Measurements from ENCODE around the gene PIH1D2. TPM values are rescaled to one million over a fixed set of nuclear protein-coding genes. Genes with fewer than 3 reads are reported as not detected.
A peak's percentile ranks its signal among the peaks of the same experiment; 100 is the strongest.
"Not testable (repeated sequence)": the region's sequence is repeated elsewhere in the genome, so short reads cannot be mapped to it uniquely, and the experiment has no call there.

PIH1D2 gene
- total RNA-seq, 2 donors from 2014 or later: 0.48 TPM; not detected in 1

DNA sequence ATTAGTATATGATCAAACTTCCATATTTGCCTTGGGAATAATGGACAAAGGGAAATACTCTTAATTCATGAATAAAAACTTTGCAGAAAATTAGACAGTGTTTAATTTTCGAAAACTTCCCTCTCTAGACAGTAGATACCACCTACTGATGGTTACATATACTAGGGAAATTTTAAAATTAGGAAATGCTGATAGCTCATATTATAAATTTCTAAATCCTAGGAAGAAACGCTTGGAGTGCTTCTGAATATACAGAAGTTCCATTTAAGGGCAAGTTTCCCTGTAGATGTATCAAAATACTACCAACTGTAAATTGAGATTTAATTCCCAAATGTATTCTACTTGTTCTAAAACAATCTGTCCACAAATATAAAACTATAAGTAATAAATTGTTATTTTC, 21.5 kb upstream of the PIH1D2 start:
- not testable (repeated sequence) for H3K4me1 Mint-ChIP-seq (ENCODE audit: low read depth in 2 of 2); H3K4me3 Mint-ChIP-seq; H3K27me3 Mint-ChIP-seq; H3K9me3 Mint-ChIP-seq; ATAC-seq; H3K27ac Mint-ChIP-seq; DNase-seq (ENCODE audit: low spot score)
- H3K36me3 Mint-ChIP-seq: peaks cover 22% of the 10 kb centered on the region

DNA sequence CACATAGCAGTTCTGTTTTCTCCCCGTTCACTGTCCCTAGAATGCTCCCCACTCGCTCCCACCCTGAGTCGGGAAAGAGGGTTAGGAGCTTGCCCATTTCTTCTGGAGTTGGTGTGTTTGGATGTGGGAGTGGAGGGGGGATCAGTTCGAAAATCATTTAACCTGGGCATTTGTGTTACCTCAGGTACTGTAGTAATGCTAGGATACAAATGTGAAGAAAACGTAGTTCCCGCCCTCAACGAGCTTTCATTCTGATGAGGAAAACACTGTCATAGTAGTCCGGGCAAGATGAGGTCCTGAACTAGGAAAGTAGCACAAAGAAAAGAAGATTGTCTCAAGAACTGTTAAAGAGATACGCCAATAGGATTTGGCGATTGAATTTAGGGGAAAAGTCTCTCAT, 13.4 kb upstream of the PIH1D2 start:
- Mint-ChIP-seq H3K9me3 (no peaks in the 10 kb centered on the region), H3K36me3 (peaks cover 64% of the 10 kb centered on the region), H3K27me3 (no peaks in the 10 kb centered on the region), H3K27ac (peak overlapping the region; percentile 94 to 96), H3K4me1 (ENCODE audit: low read depth in 2 of 2) (peaks cover 53 to 64% of the 10 kb centered on the region in 2 donors), H3K4me3 (peak overlapping the region; percentile 100)
- DNase-seq (ENCODE audit: low spot score): no peak
- ATAC-seq: no peak

DNA sequence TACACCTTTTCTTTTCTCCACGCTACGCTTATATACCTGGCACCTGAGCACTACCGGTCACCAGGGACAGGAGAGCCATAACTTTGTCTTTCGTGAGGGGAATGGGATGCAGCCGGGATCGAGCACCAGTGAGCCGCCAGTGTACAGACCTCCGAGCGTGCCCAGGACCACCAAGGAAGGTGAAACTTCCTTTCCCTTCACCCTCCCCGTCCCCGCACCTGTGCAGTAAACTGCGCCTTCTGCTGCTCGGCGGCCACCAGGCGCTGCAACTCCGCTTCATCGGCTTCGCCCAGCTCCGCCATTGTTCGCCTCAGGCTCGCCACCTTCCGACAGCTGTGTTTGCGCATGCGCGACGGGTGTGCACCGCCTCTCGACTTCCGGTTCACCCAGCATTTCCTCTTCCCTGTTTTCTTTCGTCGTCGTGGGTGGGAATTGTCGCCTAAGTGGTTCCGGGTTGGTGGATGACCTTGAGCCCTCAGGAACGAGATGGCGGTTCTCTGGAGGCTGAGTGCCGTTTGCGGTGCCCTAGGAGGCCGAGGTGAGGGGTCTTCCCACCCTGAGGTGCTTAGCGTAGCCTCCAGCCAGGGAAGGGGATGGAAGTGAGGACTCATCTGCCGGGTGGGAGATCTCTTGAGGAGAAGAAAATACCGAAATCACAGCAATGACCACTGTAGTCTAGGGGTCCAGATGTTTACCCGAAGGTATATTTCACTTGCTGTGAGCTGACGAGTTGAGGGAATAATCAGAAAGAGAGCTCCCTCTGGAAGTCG, 12.8 kb upstream of the PIH1D2 start, which contains the start of the genes SDHD and TIMM8B:
Gene SDHD (plus strand): TSS at position 452 of the 770 bp plus-strand sequence. CDS start 35 bp downstream, at position 487.
Gene TIMM8B (minus strand): TSS at position 335 of the 770 bp plus-strand sequence. CDS start 33 bp downstream, at position 302.
- Mint-ChIP-seq H3K4me3 (peak within 1 kb of the TSS; percentile 100), H3K27ac (peak within 1 kb of the TSS; percentile 94 to 96), H3K9me3 (no peaks in the 10 kb centered on the region), H3K4me1 (ENCODE audit: low read depth in 2 of 2) (peaks cover 53 to 64% of the 10 kb centered on the region in 2 donors), H3K36me3 (peaks cover 63% of the 10 kb centered on the region), H3K27me3 (no peaks in the 10 kb centered on the region)
- peak; percentile 93 to 97 for ATAC-seq
- peak; percentile 96 for DNase-seq (ENCODE audit: low spot score)

DNA sequence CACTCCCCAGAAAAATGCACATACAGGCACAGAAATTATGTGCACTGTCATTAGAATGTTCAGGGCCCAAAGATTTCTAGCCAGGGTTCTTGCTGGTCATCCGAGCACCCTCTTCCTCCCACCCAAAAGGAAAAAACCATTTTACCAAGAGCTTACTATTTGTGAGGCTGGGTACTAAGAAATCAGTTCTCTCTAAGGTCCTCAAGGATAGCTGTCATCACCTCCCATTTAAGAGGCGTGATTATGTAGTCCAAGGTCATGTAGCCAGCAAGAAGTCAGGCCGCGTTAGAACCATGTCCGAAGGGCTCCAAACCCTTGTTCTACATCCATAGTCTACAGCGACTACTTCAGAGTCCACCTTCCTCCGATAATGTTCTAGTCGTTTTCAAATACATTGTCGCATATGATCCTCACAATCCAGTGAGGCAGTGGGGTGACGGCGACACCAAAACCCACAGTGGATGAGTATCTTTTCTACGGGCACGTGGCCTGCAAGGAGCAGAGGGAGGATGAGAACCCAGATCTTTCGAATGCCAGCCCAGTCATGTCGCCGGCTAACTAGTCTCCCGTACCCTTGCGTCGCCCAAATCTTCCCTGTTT, 12.1 kb upstream of the PIH1D2 start:
- Mint-ChIP-seq H3K27me3 (no peaks in the 10 kb centered on the region), H3K4me1 (ENCODE audit: low read depth in 2 of 2) (peaks cover 53 to 59% of the 10 kb centered on the region in 2 donors), H3K27ac (peak overlapping the region; percentile 94 to 96), H3K4me3 (peak overlapping the region; percentile 100), H3K36me3 (peaks cover 58% of the 10 kb centered on the region), H3K9me3 (no peaks in the 10 kb centered on the region)
- ATAC-seq (peak; percentile 62 to 64), DNase-seq (ENCODE audit: low spot score) (no peak)

DNA sequence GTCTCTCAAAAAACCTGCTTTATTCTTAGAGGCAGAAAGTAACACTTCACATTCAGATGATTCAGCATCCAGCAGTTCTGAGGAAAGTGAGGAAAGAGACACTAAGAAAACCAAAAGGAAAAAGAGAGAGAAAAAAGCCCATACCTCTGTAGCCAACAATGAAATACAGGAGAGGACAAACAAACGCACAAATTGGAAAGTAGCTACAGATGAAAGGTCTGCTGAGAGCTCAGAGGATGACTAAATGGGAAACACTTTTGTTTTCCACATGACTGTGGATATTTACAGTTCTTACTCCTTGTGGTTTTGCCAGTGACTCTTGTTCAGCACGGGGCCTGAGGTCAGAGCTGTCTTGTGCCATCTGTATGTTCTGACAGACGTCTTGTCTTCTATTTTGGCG, 8.9 kb upstream of the PIH1D2 start:
- Mint-ChIP-seq H3K27me3 (no peaks in the 10 kb centered on the region), H3K9me3 (no peaks in the 10 kb centered on the region), H3K4me3 (peak overlapping the region; percentile 52), H3K4me1 (ENCODE audit: low read depth in 2 of 2) (peaks cover 36 to 38% of the 10 kb centered on the region in 2 donors), H3K36me3 (peaks cover 45% of the 10 kb centered on the region), H3K27ac (peak overlapping the region; percentile 43 to 50)
- ATAC-seq: peak in 1 of 2 donors; percentile 70
- DNase-seq (ENCODE audit: low spot score): no peak

GRCh38 chr11:112062923-112063322, 10.9 kb downstream of the PIH1D2 start:
- Mint-ChIP-seq H3K36me3 (peaks cover 5% of the 10 kb centered on the region), H3K9me3 (no peaks in the 10 kb centered on the region), H3K4me3 (no peak overlapping the region), H3K4me1 (ENCODE audit: low read depth in 2 of 2) (no peaks in the 10 kb centered on the region), H3K27me3 (peaks cover 0 to under 1% of the 10 kb centered on the region in 2 donors), H3K27ac (no peak overlapping the region)
- no peak for DNase-seq (ENCODE audit: low spot score)
- no peak for ATAC-seq

DNA sequence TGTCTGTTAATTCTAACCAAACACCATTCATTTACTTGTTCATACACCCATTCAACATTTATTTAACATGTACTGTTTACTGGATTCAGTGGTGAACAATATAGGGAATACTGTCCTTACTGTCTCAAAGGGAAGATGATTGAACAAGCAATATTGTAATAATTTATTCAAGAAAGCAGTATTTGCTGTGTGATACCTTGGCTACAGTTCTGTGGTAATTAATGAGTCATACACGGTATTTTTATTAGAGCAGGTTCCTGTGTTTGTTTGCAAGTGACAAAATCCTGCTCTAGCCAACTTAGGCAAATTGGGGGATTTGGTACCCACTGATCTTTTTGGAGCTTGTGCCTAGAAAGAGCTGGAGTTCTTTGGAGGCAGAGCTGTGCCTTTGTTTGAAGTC, 15.7 kb downstream of the PIH1D2 start:
- Mint-ChIP-seq H3K4me1 (ENCODE audit: low read depth in 2 of 2) (peaks cover 0 to 9% of the 10 kb centered on the region in 2 donors), H3K27me3 (no peaks in the 10 kb centered on the region), H3K4me3 (no peak overlapping the region), H3K36me3 (peaks cover 8% of the 10 kb centered on the region), H3K9me3 (no peaks in the 10 kb centered on the region), H3K27ac (no peak overlapping the region)
- ATAC-seq (no peak), DNase-seq (ENCODE audit: low spot score) (no peak)

DNA sequence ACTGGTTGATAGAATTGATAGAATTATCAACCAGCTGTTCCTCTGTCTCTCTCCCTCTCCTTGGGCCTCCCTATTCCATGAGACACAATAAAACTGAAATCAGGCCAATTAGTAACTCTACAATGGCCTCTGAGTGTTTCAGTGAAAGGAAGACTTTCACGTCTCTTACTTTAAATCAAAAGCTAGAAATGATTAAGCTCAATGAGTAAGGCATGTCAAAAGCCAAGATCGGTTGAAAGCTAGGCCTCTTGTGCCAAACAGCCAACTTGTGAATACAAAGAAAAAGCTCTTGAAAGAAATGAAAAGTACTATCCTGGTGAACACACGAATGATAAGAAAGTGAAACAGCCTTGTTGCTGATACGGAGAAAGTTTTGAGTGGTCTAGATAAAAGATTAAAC, 16.6 kb downstream of the PIH1D2 start:
- Mint-ChIP-seq H3K27ac (peak overlapping the region in 1 of 2 donors; percentile 60), H3K36me3 (peaks cover 9% of the 10 kb centered on the region), H3K9me3 (no peaks in the 10 kb centered on the region), H3K4me3 (peak overlapping the region; percentile 54), H3K4me1 (ENCODE audit: low read depth in 2 of 2) (peaks cover 0 to 9% of the 10 kb centered on the region in 2 donors), H3K27me3 (no peaks in the 10 kb centered on the region)
- peak in 1 of 2 donors; percentile 59 for ATAC-seq
- no peak for DNase-seq (ENCODE audit: low spot score)

DNA sequence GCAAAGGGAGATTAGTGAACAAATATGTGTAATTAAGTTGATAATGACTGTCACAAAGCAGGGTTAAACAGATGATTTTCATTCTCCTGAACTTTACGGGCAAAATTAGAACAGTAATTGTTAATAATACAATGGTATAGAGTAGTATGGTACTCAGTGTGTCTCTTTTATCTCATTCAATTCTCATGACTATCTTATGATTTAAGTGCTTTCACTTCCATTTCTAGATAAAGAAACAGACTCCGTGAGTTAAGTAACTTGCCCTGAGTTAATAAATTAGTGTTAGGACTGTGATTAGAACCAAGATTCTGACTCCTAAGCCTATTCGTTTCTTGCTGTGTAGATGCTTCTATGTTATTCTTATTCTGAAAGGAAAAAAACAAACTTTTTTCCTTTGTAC, 22.0 kb downstream of the PIH1D2 start:
- DNase-seq (ENCODE audit: low spot score) (no peak), ATAC-seq (no peak)
- H3K27me3 Mint-ChIP-seq: no peaks in the 10 kb centered on the region
- H3K4me3 Mint-ChIP-seq: no peak overlapping the region
- H3K4me1 Mint-ChIP-seq (ENCODE audit: low read depth in 2 of 2): peaks cover 3 to 7% of the 10 kb centered on the region in 2 donors
- peaks cover 34% of the 10 kb centered on the region for H3K36me3 Mint-ChIP-seq
- no peaks in the 10 kb centered on the region for H3K9me3 Mint-ChIP-seq
- H3K27ac Mint-ChIP-seq: no peak overlapping the region

GRCh38 chr11:112050721-112051120, 23.1 kb downstream of the PIH1D2 start:
- Mint-ChIP-seq H3K27ac (no peak overlapping the region), H3K4me1 (ENCODE audit: low read depth in 2 of 2) (peaks cover 3 to 7% of the 10 kb centered on the region in 2 donors), H3K4me3 (no peak overlapping the region), H3K9me3 (no peaks in the 10 kb centered on the region), H3K36me3 (peaks cover 43% of the 10 kb centered on the region), H3K27me3 (no peaks in the 10 kb centered on the region)
- no peak for DNase-seq (ENCODE audit: low spot score)
- no peak for ATAC-seq

GRCh38 chr11:112049777-112050176, 24.0 kb downstream of the PIH1D2 start:
- ATAC-seq (no peak), DNase-seq (ENCODE audit: low spot score) (no peak)
- H3K4me1 Mint-ChIP-seq (ENCODE audit: low read depth in 2 of 2): peaks cover 3 to 7% of the 10 kb centered on the region in 2 donors
- no peaks in the 10 kb centered on the region for H3K9me3 Mint-ChIP-seq
- no peak overlapping the region for H3K4me3 Mint-ChIP-seq
- peaks cover 43% of the 10 kb centered on the region for H3K36me3 Mint-ChIP-seq
- H3K27ac Mint-ChIP-seq: no peak overlapping the region
- no peaks in the 10 kb centered on the region for H3K27me3 Mint-ChIP-seq

- not testable (repeated sequence) for ATAC-seq; H3K27ac Mint-ChIP-seq; H3K4me3 Mint-ChIP-seq; H3K4me1 Mint-ChIP-seq (ENCODE audit: low read depth in 2 of 2); DNase-seq (ENCODE audit: low spot score); H3K9me3 Mint-ChIP-seq; H3K27me3 Mint-ChIP-seq
- peaks cover 43% of the 10 kb centered on the region for H3K36me3 Mint-ChIP-seq
These were observed 25.6 kb downstream of the PIH1D2 start for GRCh38 chr11:112048256-112048655.

DNA sequence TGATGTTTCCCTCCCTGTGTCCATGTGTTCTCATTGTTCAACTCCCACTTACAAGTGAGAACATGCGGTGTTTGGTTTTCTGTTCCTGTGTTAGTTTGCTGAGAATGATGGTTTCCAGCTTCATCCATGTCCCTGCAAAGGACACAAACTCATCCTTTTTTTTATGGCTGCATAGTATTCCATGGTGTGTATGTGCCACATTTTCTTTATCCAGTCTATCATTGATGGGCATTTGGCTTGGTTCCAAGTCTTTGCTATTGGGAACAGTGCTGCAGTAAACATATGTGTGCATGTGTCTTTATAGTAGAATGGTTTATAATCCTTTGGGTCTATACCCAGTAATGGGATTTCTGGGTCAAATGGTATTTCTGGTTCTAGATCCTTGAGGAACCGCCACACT, 27.2 kb downstream of the PIH1D2 start:
- not testable (repeated sequence) for H3K9me3 Mint-ChIP-seq; ATAC-seq; H3K27me3 Mint-ChIP-seq; H3K4me3 Mint-ChIP-seq; DNase-seq (ENCODE audit: low spot score); H3K27ac Mint-ChIP-seq
- H3K36me3 Mint-ChIP-seq: peaks cover 36% of the 10 kb centered on the region
- peaks cover 3 to 16% of the 10 kb centered on the region in 2 donors for H3K4me1 Mint-ChIP-seq (ENCODE audit: low read depth in 2 of 2)

DNA sequence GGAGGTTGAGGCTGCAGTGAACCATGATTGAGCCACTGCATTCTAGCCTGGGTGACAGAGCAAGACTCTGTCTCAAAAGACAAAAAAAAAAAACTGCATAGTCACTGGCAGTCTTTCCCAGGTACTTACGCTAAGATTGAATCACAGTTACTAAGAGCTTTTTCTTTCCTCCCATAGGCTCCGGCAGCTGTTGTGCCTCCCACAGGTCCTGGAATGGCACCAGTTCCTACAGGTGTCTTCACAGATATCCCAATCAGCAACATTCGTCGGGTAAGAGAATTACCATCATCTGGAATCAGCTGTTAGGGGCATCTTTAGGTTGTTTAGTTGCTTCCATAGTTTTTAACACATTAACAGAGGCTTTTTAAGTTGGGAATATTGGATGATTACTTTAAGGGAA, 28.9 kb downstream of the PIH1D2 start:
- Mint-ChIP-seq H3K27me3 (no peaks in the 10 kb centered on the region), H3K9me3 (no peaks in the 10 kb centered on the region), H3K4me3 (no peak overlapping the region), H3K36me3 (peaks cover 35% of the 10 kb centered on the region), H3K27ac (no peak overlapping the region), H3K4me1 (ENCODE audit: low read depth in 2 of 2) (peaks cover 6 to 16% of the 10 kb centered on the region in 2 donors)
- DNase-seq (ENCODE audit: low spot score) (no peak), ATAC-seq (no peak)

All from natural killer cell treated with Interleukin-12 subunit alpha and Interleukin-12 subunit beta and Interleukin-15 and Interleukin-18, amount 100 ng/mL, for 72 hours (primary cell).